Nephron (organoid): ENCODE results near the gene BCL7A.
A peak's percentile ranks its signal among the peaks of the same experiment; 100 is the strongest.

Experiments used
- H3K27ac Mint-ChIP-seq, 3 experiments: 2 replicates each; pipeline ENCODE4 v1.8.0; 2020; ENCODE audit warnings: mixed read lengths in 3 of 3, mild to moderate bottlenecking in 2 of 3, moderate library complexity in 1 of 3
- H3K27me3 Mint-ChIP-seq: 2 replicates; pipeline ENCODE4 v1.8.0; 2021; ENCODE audit warnings: low read depth, mild to moderate bottlenecking, moderate library complexity, mixed read lengths
- H3K36me3 Mint-ChIP-seq: 2 replicates; pipeline ENCODE4 v1.8.0; 2020; ENCODE audit warnings: low read depth, mixed read lengths
- H3K4me1 Mint-ChIP-seq: 2 replicates; pipeline ENCODE4 v1.8.0; 2020; ENCODE audit warnings: mixed read lengths
- H3K4me3 Mint-ChIP-seq, 3 experiments: 2 replicates each; pipeline ENCODE4 v1.8.0; 2020; ENCODE audit warnings: mild to moderate bottlenecking in 3 of 3, mixed read lengths in 3 of 3, moderate library complexity in 2 of 3
- H3K9me3 Mint-ChIP-seq: 2 replicates; pipeline ENCODE4 v1.8.0; 2020; ENCODE audit warnings: mixed read lengths
- TF ChIP-seq, protein P1 (sequence below), 3 experiments: fragments of 200-600 bp; sonication (generic); IDR thresholded peaks; one replicate each; pipeline ENCODE4 v1.5.0; 2021; ENCODE audit warnings: antibody characterized with exemption in 3 of 3; ENCODE audit not compliant: unreplicated experiment in 3 of 3

Gene BCL7A

DNA sequence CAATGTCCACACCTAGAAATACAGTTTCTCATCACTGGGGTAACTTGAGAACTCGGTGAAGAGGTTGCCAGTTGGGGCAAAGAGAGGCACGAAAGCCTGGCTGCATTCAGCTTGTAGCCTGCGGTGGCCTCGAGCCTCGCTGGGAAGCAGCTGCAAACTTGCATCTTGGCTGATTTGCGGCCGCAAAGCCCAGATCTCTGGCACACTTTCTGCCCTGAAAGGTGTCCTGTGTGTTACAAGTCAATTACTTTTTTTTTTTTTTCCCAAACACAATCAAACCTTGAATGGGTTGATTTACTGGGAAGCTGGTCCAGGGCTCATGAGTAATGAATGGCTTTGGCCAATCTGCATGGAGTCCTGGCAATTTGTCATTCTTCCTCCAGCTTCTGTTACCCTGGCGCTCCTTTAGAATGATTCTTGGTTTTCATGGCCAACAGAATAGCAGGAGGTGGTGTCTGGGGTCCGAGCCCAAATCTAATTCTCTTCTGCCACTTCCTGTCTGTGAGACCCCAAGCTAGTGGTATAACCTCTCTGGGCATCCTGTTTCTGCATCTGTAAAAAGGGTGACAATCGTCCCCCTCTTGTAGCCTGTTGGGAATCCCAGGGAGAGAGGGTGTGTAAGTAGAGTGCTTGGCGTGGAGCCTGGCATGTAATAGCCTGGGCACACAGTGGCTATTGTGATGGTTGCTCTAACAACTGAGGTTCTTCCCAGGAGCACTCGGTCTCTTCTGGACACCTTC, 6.7 kb downstream of the BCL7A start:
- Mint-ChIP-seq H3K4me3 (no peak overlapping the region), H3K9me3 (no peaks in the 10 kb centered on the region), H3K27me3 (peaks cover 1% of the 10 kb centered on the region), H3K36me3 (peaks cover 4% of the 10 kb centered on the region), H3K4me1 (peaks cover 23% of the 10 kb centered on the region), H3K27ac (peak overlapping the region; percentile 14 to 41 (median 33))
- TF ChIP-seq, protein P1, sequence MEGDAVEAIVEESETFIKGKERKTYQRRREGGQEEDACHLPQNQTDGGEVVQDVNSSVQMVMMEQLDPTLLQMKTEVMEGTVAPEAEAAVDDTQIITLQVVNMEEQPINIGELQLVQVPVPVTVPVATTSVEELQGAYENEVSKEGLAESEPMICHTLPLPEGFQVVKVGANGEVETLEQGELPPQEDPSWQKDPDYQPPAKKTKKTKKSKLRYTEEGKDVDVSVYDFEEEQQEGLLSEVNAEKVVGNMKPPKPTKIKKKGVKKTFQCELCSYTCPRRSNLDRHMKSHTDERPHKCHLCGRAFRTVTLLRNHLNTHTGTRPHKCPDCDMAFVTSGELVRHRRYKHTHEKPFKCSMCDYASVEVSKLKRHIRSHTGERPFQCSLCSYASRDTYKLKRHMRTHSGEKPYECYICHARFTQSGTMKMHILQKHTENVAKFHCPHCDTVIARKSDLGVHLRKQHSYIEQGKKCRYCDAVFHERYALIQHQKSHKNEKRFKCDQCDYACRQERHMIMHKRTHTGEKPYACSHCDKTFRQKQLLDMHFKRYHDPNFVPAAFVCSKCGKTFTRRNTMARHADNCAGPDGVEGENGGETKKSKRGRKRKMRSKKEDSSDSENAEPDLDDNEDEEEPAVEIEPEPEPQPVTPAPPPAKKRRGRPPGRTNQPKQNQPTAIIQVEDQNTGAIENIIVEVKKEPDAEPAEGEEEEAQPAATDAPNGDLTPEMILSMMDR (IDR thresholded peaks at IDR 0.05; ENCODE audit: unreplicated experiment in 3 of 3): no peak

DNA sequence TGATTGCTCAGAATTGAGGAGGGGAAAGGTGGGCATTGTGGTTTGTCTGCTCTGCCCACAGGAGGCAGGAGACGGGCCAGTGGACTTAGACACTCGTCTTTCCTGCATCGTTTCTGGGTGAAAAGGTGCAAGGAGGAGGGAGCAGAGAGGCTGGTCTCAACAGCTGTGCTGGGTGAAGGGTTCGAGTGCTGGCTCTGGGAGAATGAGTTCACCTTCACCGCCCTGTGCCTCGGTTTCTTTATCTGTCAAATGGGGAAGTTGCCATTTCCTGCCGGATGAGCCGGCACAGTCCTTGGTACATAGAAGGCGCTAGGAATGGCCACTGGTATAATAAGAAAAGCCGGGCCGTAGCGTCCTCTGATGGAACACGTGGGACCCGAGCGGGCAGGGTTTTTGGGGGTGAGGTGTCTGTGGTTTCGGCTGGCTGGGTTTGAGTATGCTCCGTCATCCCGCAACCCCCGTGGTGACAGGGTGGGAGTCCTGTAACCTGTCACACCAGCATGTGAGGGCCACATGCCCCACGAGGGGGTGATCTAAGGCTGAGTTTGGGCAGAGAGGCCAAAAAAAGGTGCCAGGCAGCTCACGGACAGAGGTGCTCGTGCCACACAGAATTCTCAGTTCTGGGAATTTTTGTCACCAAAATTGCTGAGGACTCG, 7.3 kb downstream of the BCL7A start:
- Mint-ChIP-seq H3K9me3 (no peaks in the 10 kb centered on the region), H3K4me1 (peaks cover 21% of the 10 kb centered on the region), H3K4me3 (no peak overlapping the region), H3K27ac (peak overlapping the region; percentile 14 to 41 (median 33)), H3K36me3 (peaks cover 8% of the 10 kb centered on the region), H3K27me3 (no peaks in the 10 kb centered on the region)
- TF ChIP-seq, protein P1 (IDR thresholded peaks at IDR 0.05; ENCODE audit: unreplicated experiment in 3 of 3): no peak

DNA sequence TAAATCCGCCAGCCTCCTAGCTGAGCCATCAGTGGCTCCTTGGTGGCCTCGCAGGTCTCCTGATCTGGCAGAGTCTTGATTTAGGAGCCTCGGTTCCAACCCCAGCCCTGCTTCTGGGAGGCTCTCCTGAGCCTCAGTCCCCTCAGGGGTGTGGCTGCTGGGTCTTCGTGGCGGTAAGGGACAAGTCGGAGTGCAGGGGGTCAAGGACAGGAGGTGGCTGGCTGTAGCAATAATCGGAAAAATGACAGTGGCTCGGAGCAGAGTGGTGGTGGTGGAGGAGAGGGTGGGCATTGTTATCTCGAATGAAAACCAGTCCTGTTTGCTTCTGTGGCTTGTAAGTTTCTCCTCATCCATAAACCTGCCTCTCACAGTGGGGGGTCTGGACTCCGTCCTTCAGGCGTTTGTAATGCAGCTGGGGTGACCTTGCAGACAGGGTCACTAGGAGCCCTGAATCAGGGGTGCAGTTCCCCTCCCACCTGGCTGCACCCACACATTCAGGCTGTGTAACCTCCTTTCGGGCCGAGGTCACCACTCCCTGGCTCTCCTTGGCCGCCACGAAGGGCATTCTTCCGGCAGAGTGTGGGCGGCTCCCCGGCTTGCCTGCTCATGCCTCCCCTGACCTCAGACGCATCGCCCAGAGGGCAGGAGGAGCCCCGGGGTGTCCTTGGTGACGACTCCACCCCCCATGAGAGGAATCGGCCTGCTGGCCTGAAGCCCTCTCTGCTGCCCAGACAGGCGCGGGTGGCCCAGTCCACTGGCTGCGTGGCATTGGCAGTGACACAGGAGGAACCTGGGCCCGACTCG, 8.1 kb downstream of the BCL7A start:
- Mint-ChIP-seq H3K36me3 (peaks cover 10% of the 10 kb centered on the region), H3K27ac (peak overlapping the region in 1 of 3 experiments; percentile 86), H3K4me3 (no peak overlapping the region), H3K27me3 (no peaks in the 10 kb centered on the region), H3K4me1 (peaks cover 21% of the 10 kb centered on the region), H3K9me3 (no peaks in the 10 kb centered on the region)
- TF ChIP-seq, protein P1 (IDR thresholded peaks at IDR 0.05; ENCODE audit: unreplicated experiment in 3 of 3): no peak

DNA sequence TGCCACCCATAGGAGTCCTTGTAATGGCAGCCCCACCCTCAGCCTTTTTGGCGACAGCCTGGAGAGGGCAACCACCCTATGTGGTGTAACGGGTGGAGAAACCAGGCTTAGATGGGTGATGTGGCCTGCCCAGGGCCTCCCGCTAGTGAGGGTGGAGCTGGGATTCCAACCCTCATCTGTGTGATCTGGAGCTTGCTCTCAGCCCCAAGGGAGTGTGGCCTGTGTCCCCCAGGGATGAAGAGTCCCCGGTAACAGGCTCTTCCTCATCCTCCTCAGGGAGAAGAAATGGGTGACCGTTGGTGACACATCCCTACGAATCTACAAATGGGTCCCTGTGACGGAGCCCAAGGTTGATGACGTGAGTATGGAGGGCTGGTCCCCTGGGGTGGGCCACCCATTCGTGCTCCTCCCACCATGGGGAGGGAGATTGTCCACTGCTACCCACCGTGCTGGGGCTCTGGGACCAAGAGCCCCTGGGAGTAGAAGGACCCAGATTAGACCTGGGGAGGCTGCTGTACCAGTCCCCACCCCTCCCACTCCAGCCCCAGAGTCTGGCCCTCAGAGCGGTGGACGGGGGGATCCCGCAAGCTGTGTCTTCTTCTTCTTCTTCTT, 8.8 kb downstream of the BCL7A start:
- Mint-ChIP-seq H3K4me3 (no peak overlapping the region), H3K27me3 (no peaks in the 10 kb centered on the region), H3K27ac (no peak overlapping the region)

More for the DNA sequence above, 8.8 kb downstream of the BCL7A start:
- TF ChIP-seq, protein P1 (IDR thresholded peaks at IDR 0.05; ENCODE audit: unreplicated experiment in 3 of 3): no peak
- Mint-ChIP-seq H3K9me3 (no peaks in the 10 kb centered on the region), H3K36me3 (peaks cover 16% of the 10 kb centered on the region), H3K4me1 (peaks cover 21% of the 10 kb centered on the region)
